H9 (cell line): ENCODE data around the gene LRP8. TPM values are rescaled to one million over a fixed set of nuclear protein-coding genes. Genes with fewer than 3 reads are reported as not detected.

Experiments used
- DNase-seq: peaks from one replicate; pipeline ENCODE4 v3.0.0-alpha.2; 2017
- H2AFZ ChIP-seq: one replicate; pipeline ENCODE4 v1.6.1; 2013; ENCODE audit warnings: mild to moderate bottlenecking, low read length, control low read depth, moderate library complexity
- H2AK5ac ChIP-seq: 2 replicates; pipeline ENCODE4 v1.6.1; 2013; ENCODE audit warnings: low read length, control low read depth, mixed read lengths; ENCODE audit not compliant: insufficient read length
- H2BK120ac ChIP-seq: one replicate; pipeline ENCODE4 v1.6.1; 2013; ENCODE audit warnings: low read depth, mild to moderate bottlenecking, low read length, control low read depth, inconsistent platforms; ENCODE audit not compliant: poor library complexity, severe bottlenecking
- H2BK12ac ChIP-seq: 2 replicates; pipeline ENCODE4 v1.6.1; 2013; ENCODE audit warnings: low read length, control low read depth, mixed read lengths, low read depth; ENCODE audit not compliant: insufficient read length
- H2BK15ac ChIP-seq: 2 replicates; pipeline ENCODE4 v1.6.1; 2013; ENCODE audit warnings: low read depth, low read length, control low read depth
- H2BK20ac ChIP-seq: one replicate; pipeline ENCODE4 v1.6.1; 2013; ENCODE audit warnings: low read depth, mild to moderate bottlenecking, low read length, control low read depth, inconsistent platforms; ENCODE audit not compliant: poor library complexity, severe bottlenecking
- H2BK5ac ChIP-seq: 2 replicates; pipeline ENCODE4 v1.6.1; 2013; ENCODE audit warnings: low read length, control low read depth, mixed read lengths; ENCODE audit not compliant: insufficient read length
- H3K14ac ChIP-seq: 2 replicates; pipeline ENCODE4 v1.6.1; 2013; ENCODE audit warnings: low read length, control low read depth; ENCODE audit not compliant: insufficient read depth
- H3K18ac ChIP-seq: 2 replicates; pipeline ENCODE4 v1.6.1; 2013; ENCODE audit warnings: low read depth, mild to moderate bottlenecking, mixed read lengths, low read length, control low read depth; ENCODE audit not compliant: insufficient read length
- H3K23ac ChIP-seq: 2 replicates; pipeline ENCODE4 v1.6.1; 2013; ENCODE audit warnings: low read length, control low read depth, mixed read lengths, low read depth; ENCODE audit not compliant: insufficient read length
- H3K23me2 ChIP-seq: 2 replicates; pipeline ENCODE4 v1.6.1; 2013; ENCODE audit warnings: low read depth, mild to moderate bottlenecking, mixed read lengths, low read length, control low read depth; ENCODE audit not compliant: insufficient read length, poor library complexity, severe bottlenecking
- H3K27ac ChIP-seq: 2 replicates; pipeline ENCODE4 v1.5.1; 2013; ENCODE audit warnings: low read length, control low read depth, mixed read lengths, low read depth; ENCODE audit not compliant: insufficient read length
- H3K27me3 ChIP-seq: 2 replicates; pipeline ENCODE4 v1.6.1; 2013; ENCODE audit warnings: low read length, control low read depth, inconsistent platforms; ENCODE audit not compliant: insufficient read depth
- H3K4ac ChIP-seq: 2 replicates; pipeline ENCODE4 v1.6.1; 2013; ENCODE audit warnings: low read depth, mild to moderate bottlenecking, control low read depth, inconsistent platforms, low read length, moderate library complexity
- H3K4me1 ChIP-seq: 2 replicates; pipeline ENCODE4 v1.6.1; 2013; ENCODE audit warnings: low read length, control low read depth, inconsistent platforms; ENCODE audit not compliant: insufficient read depth
- H3K4me2 ChIP-seq: 2 replicates; pipeline ENCODE4 v1.6.1; 2013; ENCODE audit warnings: low read length, control low read depth, mixed read lengths; ENCODE audit not compliant: insufficient read length, insufficient read depth
- H3K56ac ChIP-seq: 2 replicates; pipeline ENCODE4 v1.6.1; 2013; ENCODE audit warnings: low read depth, mild to moderate bottlenecking, mixed read lengths, low read length, control low read depth; ENCODE audit not compliant: insufficient read length
- H3K79me1 ChIP-seq: 2 replicates; pipeline ENCODE4 v1.6.1; 2013; ENCODE audit warnings: low read depth, mild to moderate bottlenecking, moderate library complexity, low read length, control low read depth, inconsistent platforms; ENCODE audit not compliant: insufficient read depth, poor library complexity, severe bottlenecking
- H3K79me2 ChIP-seq: 2 replicates; pipeline ENCODE4 v1.6.1; 2013; ENCODE audit warnings: low read length, control low read depth, inconsistent platforms; ENCODE audit not compliant: insufficient read depth
- H3K9ac ChIP-seq: 2 replicates; pipeline ENCODE4 v1.6.1; 2013; ENCODE audit warnings: low read length, control low read depth, mixed read lengths; ENCODE audit not compliant: insufficient read length; ENCODE audit errors: extremely low read depth
- H3K9me3 ChIP-seq: one replicate; pipeline ENCODE4 v1.6.1; 2013; ENCODE audit warnings: low read depth, low read length, inconsistent platforms; ENCODE audit not compliant: control insufficient read depth
- H3T11ph ChIP-seq: one replicate; pipeline ENCODE4 v1.6.1; 2013; ENCODE audit warnings: mild to moderate bottlenecking, low read length, control low read depth, inconsistent platforms
- H4K20me1 ChIP-seq: one replicate; pipeline ENCODE4 v1.6.1; 2013; ENCODE audit not compliant: control insufficient read depth, insufficient read length, insufficient read depth
- H4K5ac ChIP-seq: 2 replicates; pipeline ENCODE4 v1.6.1; 2013; ENCODE audit warnings: low read depth, mild to moderate bottlenecking, mixed read lengths, low read length, control low read depth; ENCODE audit not compliant: insufficient read length
- H4K8ac ChIP-seq: replicated peaks from 2 replicates; pipeline ENCODE4 v1.6.1; 2013; ENCODE audit warnings: low read length, control low read depth, mixed read lengths, low read depth; ENCODE audit not compliant: insufficient read length
- H4K91ac ChIP-seq: 2 replicates; pipeline ENCODE4 v1.6.1; 2013; ENCODE audit warnings: low read depth, mild to moderate bottlenecking, moderate library complexity, mixed read lengths, low read length, control low read depth; ENCODE audit not compliant: insufficient read length
- H3K27ac Mint-ChIP-seq, 3 experiments: 2 replicates in 2 of 3; 3 replicates in 1 of 3; pipeline ENCODE4 v1.8.0; 2020 to 2021; ENCODE audit warnings: mixed read lengths in 3 of 3, mild to moderate bottlenecking in 1 of 3, moderate library complexity in 1 of 3
- H3K27me3 Mint-ChIP-seq: 2 replicates; pipeline ENCODE4 v1.8.0; 2021; ENCODE audit warnings: low read depth, mild to moderate bottlenecking, moderate library complexity, mixed read lengths
- H3K36me3 Mint-ChIP-seq, 3 experiments: 2 replicates in 2 of 3; 3 replicates in 1 of 3; pipeline ENCODE4 v1.8.0; 2020 to 2021; ENCODE audit warnings: low read depth in 3 of 3, mixed read lengths in 3 of 3; ENCODE audit not compliant: insufficient read depth in 1 of 3
- H3K4me1 Mint-ChIP-seq, 2 experiments: 2 replicates each; pipeline ENCODE4 v1.8.0; 2020; ENCODE audit warnings: mixed read lengths in 2 of 2
- H3K4me3 Mint-ChIP-seq, 2 experiments: 2 replicates in 1 of 2; 3 replicates in 1 of 2; pipeline ENCODE4 v1.8.0; 2020 to 2021; ENCODE audit warnings: mild to moderate bottlenecking in 2 of 2, mixed read lengths in 2 of 2, moderate library complexity in 1 of 2
- H3K9me3 Mint-ChIP-seq, 2 experiments: 2 replicates in 1 of 2; 3 replicates in 1 of 2; pipeline ENCODE4 v1.8.0; 2020; ENCODE audit warnings: mild to moderate bottlenecking in 2 of 2, mixed read lengths in 2 of 2, moderate library complexity in 1 of 2
- CTCF ChIP-seq: fragments of 200-600 bp; sonication (generic); conservative IDR thresholded peaks from 3 replicates; pipeline ENCODE4 v1.8.0; 2021; ENCODE audit warnings: antibody characterized with exemption, mild to moderate bottlenecking
- WGBS: extraction: QIAGEN DNeasy Blood & Tissue Kit; methylation state at CpG from one replicate; pipeline ENCODE4 v1.1.7; 2013; ENCODE audit warnings: missing lambda C conversion rate, low lambda C conversion rate, mixed read lengths; ENCODE audit not compliant: insufficient read length; ENCODE audit errors: extremely low coverage; 5-methylcytosine and 5-hydroxymethylcytosine counted together
- total RNA-seq: library from RNA; stranded (reverse); gene quantifications from 2 replicates; pipeline ENCODE4 v1.2.1, GENCODE V29; 2021

The LRP8 gene
- total RNA-seq, 1 experiment from 2014 or later = 78.6 TPM

- no peak overlapping the region for H2BK15ac ChIP-seq
- H2AFZ ChIP-seq = no peak overlapping the region
- H3K4me1 ChIP-seq = peaks cover 2% of the 10 kb centered on the region; the same call in 1 of the 2 replicates
- H3K23ac ChIP-seq = no peak overlapping the region
- no peak overlapping the region for H3T11ph ChIP-seq
- no peak overlapping the region for H3K14ac ChIP-seq
- H2BK5ac ChIP-seq = no peak overlapping the region
- peaks cover 15% of the 10 kb centered on the region for H3K23me2 ChIP-seq
- H3K27me3 Mint-ChIP-seq = peaks cover 14% of the 10 kb centered on the region
- no peaks in the 10 kb centered on the region for H3K79me2 ChIP-seq
- H4K8ac ChIP-seq = no peak overlapping the region
- H3K56ac ChIP-seq = no peak overlapping the region
- H3K4ac ChIP-seq = no peak overlapping the region
- DNase-seq = no peak
- no peak overlapping the region for H3K18ac ChIP-seq
- H2AK5ac ChIP-seq = no peak overlapping the region
- TF ChIP-seq CTCF = no peak
- H4K5ac ChIP-seq = no peak overlapping the region
- H3K27ac Mint-ChIP-seq = no peak overlapping the region
- peaks cover 3% of the 10 kb centered on the region for H3K79me1 ChIP-seq
- H2BK120ac ChIP-seq = no peak overlapping the region
- H3K36me3 Mint-ChIP-seq = peaks cover 2 to 9% (median 7%) of the 10 kb centered on the region in 3 experiments; a peak in 3 of 7 replicates
- no peak overlapping the region for H3K27ac ChIP-seq
- H4K20me1 ChIP-seq = no peaks in the 10 kb centered on the region
- H4K91ac ChIP-seq = no peak overlapping the region
- H3K4me1 Mint-ChIP-seq = peaks cover 22 to 26% of the 10 kb centered on the region in 2 experiments
- H3K9me3 ChIP-seq = no peaks in the 10 kb centered on the region
- no peak overlapping the region for H2BK12ac ChIP-seq
- H3K9me3 Mint-ChIP-seq = no peaks in the 10 kb centered on the region; a peak in 1 of 5 replicates
- H3K4me2 ChIP-seq = peak overlapping the region; percentile 70
- no peak overlapping the region for H2BK20ac ChIP-seq
- no CpG with 5 or more reads among the region's 11 CpGs for WGBS
- no peaks in the 10 kb centered on the region for H3K27me3 ChIP-seq
- H3K4me3 Mint-ChIP-seq = peak overlapping the region in 1 of 2 experiments; percentile 95; a peak in 2 of 5 replicates
- no peak overlapping the region for H3K9ac ChIP-seq
These were observed 132.4 kb downstream of the LRP8 start for GRCh38 chr1:53195246-53196016.

Other genes with a start within 250 kb of the LRP8 start
- not detected in 2 replicates for gene SLC1A7, start 185.4 kb downstream of the LRP8 start, total RNA-seq
- 28.9 and 33.2 TPM in 2 replicates for gene CPT2, start 131.2 kb downstream of the LRP8 start, total RNA-seq
- gene CZIB, start 107.4 kb downstream of the LRP8 start, total RNA-seq = 67.0 and 73.2 TPM in 2 replicates
- 81.2 and 82.7 TPM in 2 replicates for gene MAGOH, start 89.6 kb downstream of the LRP8 start, total RNA-seq
- gene DMRTB1, start 131.3 kb upstream of the LRP8 start, total RNA-seq = not detected in 2 replicates